Measurements from ENCODE around the gene C7orf57. TPM values are rescaled to one million over a fixed set of nuclear protein-coding genes. Genes with fewer than 3 reads are reported as not detected.

Gene C7orf57
- total RNA-seq, 2 donors from 2014 or later, result not detected

- TF ChIP-seq CTCF (IDR thresholded peaks at IDR 0.05), result no peak
- DNase-seq (ENCODE audit: low spot score), result no peak
- Histone ChIP-seq H3K27ac (no peak overlapping the region), H3K27me3 (replicated peaks; ENCODE audit: insufficient read depth) (no peaks in the 10 kb centered on the region), H3K36me3 (no peaks in the 10 kb centered on the region), H3K4me1 (ENCODE audit: control insufficient read depth in 1 of 2, low read depth in 2 of 2) (peaks cover 27 to 40% of the 10 kb centered on the region in 2 donors), H3K9me3 (no peaks in the 10 kb centered on the region), H3K4me3 (no peak overlapping the region)
- no peak for ATAC-seq (ENCODE audit: insufficient number of reproducible peaks, low FRiP score, low read depth)
Measured at GRCh38 chr7:48083114-48083830, 47.9 kb downstream of the C7orf57 start.

GRCh38 chr7:48084727-48085432 is 49.5 kb downstream of the C7orf57 start:
- no peak overlapping the region for H3K4me3 ChIP-seq
- H3K4me1 ChIP-seq (ENCODE audit: control insufficient read depth in 1 of 2, low read depth in 2 of 2), result peaks cover 27 to 46% of the 10 kb centered on the region in 2 donors
- ATAC-seq (ENCODE audit: insufficient number of reproducible peaks, low FRiP score, low read depth) (peak; percentile 70), DNase-seq (ENCODE audit: low spot score) (peak; percentile 86)
- no peak for TF ChIP-seq CTCF (IDR thresholded peaks at IDR 0.05)
- H3K36me3 ChIP-seq, result no peaks in the 10 kb centered on the region
- H3K27ac ChIP-seq, result peak overlapping the region; percentile 75 to 80
- H3K9me3 ChIP-seq, result no peaks in the 10 kb centered on the region
- no peaks in the 10 kb centered on the region for H3K27me3 ChIP-seq (replicated peaks; ENCODE audit: insufficient read depth)

GRCh38 chr7:48085433-48085791 is 50.1 kb downstream of the C7orf57 start:
- no peaks in the 10 kb centered on the region for H3K27me3 ChIP-seq (replicated peaks; ENCODE audit: insufficient read depth)
- no peak overlapping the region for H3K4me3 ChIP-seq
- DNase-seq (ENCODE audit: low spot score) (no peak), ATAC-seq (ENCODE audit: insufficient number of reproducible peaks, low FRiP score, low read depth) (no peak)
- peak overlapping the region; percentile 75 to 80 for H3K27ac ChIP-seq
- H3K9me3 ChIP-seq, result no peaks in the 10 kb centered on the region
- H3K36me3 ChIP-seq, result no peaks in the 10 kb centered on the region
- TF ChIP-seq CTCF (IDR thresholded peaks at IDR 0.05), result no peak
- peaks cover 27 to 50% of the 10 kb centered on the region in 2 donors for H3K4me1 ChIP-seq (ENCODE audit: control insufficient read depth in 1 of 2, low read depth in 2 of 2)

GRCh38 chr7:48085942-48086341 is 50.6 kb downstream of the C7orf57 start:
- TF ChIP-seq CTCF (IDR thresholded peaks at IDR 0.05), result no peak
- H3K4me1 ChIP-seq (ENCODE audit: control insufficient read depth in 1 of 2, low read depth in 2 of 2), result peaks cover 27 to 50% of the 10 kb centered on the region in 2 donors
- H3K4me3 ChIP-seq, result no peak overlapping the region
- DNase-seq (ENCODE audit: low spot score) (no peak), ATAC-seq (ENCODE audit: insufficient number of reproducible peaks, low FRiP score, low read depth) (no peak)
- H3K9me3 ChIP-seq, result no peaks in the 10 kb centered on the region
- H3K27ac ChIP-seq, result peak overlapping the region; percentile 75 to 80
- no peaks in the 10 kb centered on the region for H3K36me3 ChIP-seq
- no peaks in the 10 kb centered on the region for H3K27me3 ChIP-seq (replicated peaks; ENCODE audit: insufficient read depth)

GRCh38 chr7:48087349-48087748 is 52.0 kb downstream of the C7orf57 start:
- Histone ChIP-seq H3K27ac (peak overlapping the region; percentile 57 to 97), H3K4me3 (no peak overlapping the region), H3K27me3 (replicated peaks; ENCODE audit: insufficient read depth) (no peaks in the 10 kb centered on the region), H3K36me3 (no peaks in the 10 kb centered on the region), H3K4me1 (ENCODE audit: control insufficient read depth in 1 of 2, low read depth in 2 of 2) (peaks cover 27 to 50% of the 10 kb centered on the region in 2 donors), H3K9me3 (no peaks in the 10 kb centered on the region)
- TF ChIP-seq CTCF (IDR thresholded peaks at IDR 0.05), result no peak
- DNase-seq (ENCODE audit: low spot score) (no peak), ATAC-seq (ENCODE audit: insufficient number of reproducible peaks, low FRiP score, low read depth) (no peak)
